GM13976 (cell line): ENCODE data around the gene CLDN22.

ENCODE experiments used
- DNase-seq: peaks from one replicate; pipeline ENCODE4 v3.0.0; 2012; ENCODE audit warnings: low spot score
- in situ Hi-C: fragments of 300-500 bp; cut with MboI; formaldehyde crosslinking; loops from one replicate; pipeline ENCODE4 v1.12.0; 2022; ENCODE audit warnings: low sequenced_read_pairs, mixed read lengths, inconsistent platforms; ENCODE audit not compliant: unreplicated experiment
- TF ChIP-seq, protein P1 (sequence below): IDR thresholded peaks from 2 replicates; pipeline ENCODE4 v1.5.1; 2012; ENCODE audit warnings: borderline replicate concordance, mild to moderate bottlenecking; ENCODE audit not compliant: insufficient read depth; ENCODE audit errors: extremely low read depth, missing control alignments, control extremely low read depth

CLDN22 gene

DNA sequence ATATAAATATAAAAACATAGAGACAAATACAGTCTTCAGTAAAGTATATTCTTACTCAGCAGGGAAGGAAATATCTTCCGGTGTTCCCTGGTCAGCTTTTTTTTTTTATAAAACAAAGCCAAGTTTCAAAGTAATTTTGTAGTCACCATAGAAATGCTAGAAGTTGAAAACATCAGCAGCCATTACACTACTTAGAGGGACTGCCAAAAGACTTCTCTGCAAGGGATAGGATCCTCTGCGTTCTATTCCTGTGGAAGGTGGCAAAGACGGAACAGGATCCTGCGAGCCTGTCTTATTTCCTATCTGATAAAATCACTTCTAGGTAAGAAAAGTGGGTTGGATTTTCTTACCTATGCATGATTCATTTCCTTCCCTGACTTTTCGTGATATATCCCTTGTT, 19.4 kb downstream of the CLDN22 start:
- in situ Hi-C loops = no loop called here
- DNase-seq = no peak
- TF ChIP-seq, protein P1, sequence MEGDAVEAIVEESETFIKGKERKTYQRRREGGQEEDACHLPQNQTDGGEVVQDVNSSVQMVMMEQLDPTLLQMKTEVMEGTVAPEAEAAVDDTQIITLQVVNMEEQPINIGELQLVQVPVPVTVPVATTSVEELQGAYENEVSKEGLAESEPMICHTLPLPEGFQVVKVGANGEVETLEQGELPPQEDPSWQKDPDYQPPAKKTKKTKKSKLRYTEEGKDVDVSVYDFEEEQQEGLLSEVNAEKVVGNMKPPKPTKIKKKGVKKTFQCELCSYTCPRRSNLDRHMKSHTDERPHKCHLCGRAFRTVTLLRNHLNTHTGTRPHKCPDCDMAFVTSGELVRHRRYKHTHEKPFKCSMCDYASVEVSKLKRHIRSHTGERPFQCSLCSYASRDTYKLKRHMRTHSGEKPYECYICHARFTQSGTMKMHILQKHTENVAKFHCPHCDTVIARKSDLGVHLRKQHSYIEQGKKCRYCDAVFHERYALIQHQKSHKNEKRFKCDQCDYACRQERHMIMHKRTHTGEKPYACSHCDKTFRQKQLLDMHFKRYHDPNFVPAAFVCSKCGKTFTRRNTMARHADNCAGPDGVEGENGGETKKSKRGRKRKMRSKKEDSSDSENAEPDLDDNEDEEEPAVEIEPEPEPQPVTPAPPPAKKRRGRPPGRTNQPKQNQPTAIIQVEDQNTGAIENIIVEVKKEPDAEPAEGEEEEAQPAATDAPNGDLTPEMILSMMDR = no peak

DNA sequence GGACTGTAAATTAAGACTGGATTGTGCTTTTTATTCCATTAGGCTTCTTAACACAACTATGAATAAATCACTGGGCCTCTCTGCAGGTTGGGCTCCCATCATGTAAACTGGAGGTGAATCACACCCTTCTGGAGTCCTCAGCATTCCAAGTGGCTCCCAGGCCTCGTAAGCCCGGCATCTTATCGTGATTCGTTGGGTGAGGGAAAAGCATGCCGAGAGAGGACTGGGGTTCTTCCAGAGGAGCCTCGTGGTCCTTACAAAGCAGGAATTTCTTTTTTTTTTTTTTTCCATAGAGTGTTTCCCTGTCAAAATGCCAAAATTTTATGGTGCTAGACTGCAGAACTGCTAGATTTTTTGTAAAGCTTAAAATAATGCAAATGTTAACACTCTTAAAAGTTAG, 20.0 kb downstream of the CLDN22 start:
- DNase-seq = no peak
- in situ Hi-C loops = no loop called here
- TF ChIP-seq, protein P1 = no peak

DNA sequence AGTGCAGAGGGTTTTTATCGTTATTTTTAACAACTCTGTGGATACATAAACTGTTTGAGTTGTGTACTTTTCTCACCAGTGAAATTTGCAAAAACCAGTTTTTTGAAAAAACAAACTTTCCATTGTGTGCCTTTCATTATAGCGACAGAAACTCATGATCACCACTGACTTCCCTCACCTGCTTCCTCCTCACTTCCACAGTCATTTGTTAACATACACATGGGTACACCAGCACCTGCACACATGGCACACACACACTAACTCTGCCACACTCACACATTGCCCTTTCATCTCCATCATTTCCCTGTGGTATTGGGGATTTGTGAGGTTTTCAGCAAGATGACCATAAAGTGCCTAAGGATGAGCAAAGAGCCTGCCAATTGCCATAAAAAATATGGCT, 20.6 kb downstream of the CLDN22 start:
- no peak for DNase-seq
- TF ChIP-seq, protein P1 = no peak
- in situ Hi-C loops = no loop called here

DNA sequence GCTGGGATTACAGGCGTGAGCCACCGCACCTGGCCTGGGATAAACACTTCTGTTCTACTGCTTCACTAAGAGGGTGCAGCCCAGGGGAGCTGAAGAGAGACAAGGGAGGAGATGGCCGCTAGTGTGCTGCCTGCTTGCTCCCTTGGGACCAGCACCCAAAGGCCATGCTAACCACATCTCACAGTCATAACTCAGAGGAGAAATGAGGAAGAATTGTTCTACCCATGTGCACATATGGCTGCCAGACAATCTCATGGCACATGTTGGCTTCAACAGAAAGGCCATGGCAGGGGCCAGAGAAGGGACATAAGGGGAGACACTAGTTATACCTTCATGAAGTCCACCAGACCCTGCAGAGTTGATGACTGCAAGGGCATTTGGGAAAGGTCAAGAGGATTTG, 22.4 kb downstream of the CLDN22 start:
- TF ChIP-seq, protein P1 = no peak
- no peak for DNase-seq
- in situ Hi-C loops = no loop called here

DNA sequence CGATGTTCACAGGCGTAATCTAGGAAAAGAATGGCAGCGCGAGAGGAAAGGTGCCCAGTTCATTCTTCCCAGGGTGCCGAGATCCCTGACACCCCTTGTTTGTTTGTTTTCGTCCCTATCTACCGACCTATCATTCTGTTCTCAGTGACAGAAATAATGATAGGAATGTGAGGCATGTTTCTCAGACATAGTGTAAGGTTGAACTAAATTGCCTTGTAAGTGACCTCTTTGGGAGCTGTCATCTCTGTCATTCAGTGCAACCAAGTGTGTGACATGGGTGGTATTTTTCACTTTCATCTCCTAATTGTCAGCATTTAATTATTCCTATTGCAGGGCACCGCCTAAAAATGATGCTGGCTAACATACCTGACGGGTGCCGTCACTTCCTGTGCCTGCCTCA, 24.4 kb downstream of the CLDN22 start:
- in situ Hi-C loops = no loop called here
- no peak for DNase-seq
- TF ChIP-seq, protein P1 = no peak

DNA sequence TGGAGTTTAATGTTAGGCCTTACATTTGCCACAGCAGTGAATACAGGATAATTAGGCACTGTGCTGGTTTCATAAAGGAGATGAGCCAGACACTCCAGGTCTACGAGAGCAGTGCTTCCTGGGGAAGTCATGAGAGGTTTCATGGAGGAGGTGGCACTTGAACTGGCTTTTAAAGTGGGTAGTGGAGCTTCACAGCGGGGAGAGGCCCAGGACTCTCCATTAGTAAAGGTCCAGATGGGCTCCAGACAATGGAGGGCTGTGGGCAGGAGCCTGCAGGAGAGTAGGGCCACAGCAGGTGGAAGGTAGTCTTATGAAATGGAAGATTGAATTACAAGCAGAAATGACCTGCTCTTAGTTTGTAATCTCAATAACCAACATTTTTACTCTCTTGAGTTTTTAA, 29.0 kb downstream of the CLDN22 start:
- DNase-seq = no peak
- in situ Hi-C loops = no loop called here
- TF ChIP-seq, protein P1 = no peak

DNA sequence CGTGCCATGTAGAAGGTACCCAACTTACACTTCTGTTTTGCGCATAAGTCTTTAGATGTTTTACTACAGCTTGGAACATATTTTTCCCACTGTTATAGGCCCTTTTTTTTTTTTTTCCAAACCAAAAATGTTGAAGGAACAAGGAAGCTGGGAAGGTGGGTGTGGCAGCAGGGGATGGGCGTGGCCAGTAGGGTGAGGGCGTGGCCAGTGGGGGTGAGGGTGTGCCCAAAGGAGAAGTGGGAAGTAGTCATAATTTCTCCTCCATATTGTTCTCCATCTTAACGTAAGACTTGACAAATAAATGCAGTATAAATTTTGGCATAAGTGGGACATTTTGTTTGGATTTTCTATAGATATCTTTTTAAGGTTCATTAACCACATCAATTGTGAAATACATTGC, 30.4 kb downstream of the CLDN22 start:
- TF ChIP-seq, protein P1 = no peak
- in situ Hi-C loops = no loop called here
- no peak for DNase-seq
